H1 (cell line): Measurements from ENCODE around the gene MFAP5. TPM values are rescaled to one million over a fixed set of nuclear protein-coding genes. Genes with fewer than 3 reads are reported as not detected.

Experiments
- CTCF ChIA-PET: fragments of 300-600 bp; sonication (Branson Sonifier 250); formaldehyde crosslinking; loops from one replicate; lab custom pipeline; 2021; ENCODE audit not compliant: partially characterized antibody; lab: Charles Lee
- POLR2A ChIA-PET: fragments of 300-600 bp; sonication (Branson Sonifier 250); formaldehyde crosslinking; loops from one replicate; lab custom pipeline; 2021; ENCODE audit warnings: inconsistent platforms; ENCODE audit not compliant: partially characterized antibody; lab: Charles Lee
- DNase-seq, 2 experiments: peaks; one replicate each; pipeline versions ENCODE4 v3.0.0 to v3.0.0-alpha.2; 2010 to 2022; ENCODE audit warnings: low spot score in 2 of 2, low read depth in 1 of 2, mixed read lengths in 1 of 2
- FAIRE-seq: peaks from 2 replicates; lab custom pipeline; 2011; peaks lifted over from hg19 to GRCh38; lab: Jason Lieb, UNC
- H2AFZ ChIP-seq: 2 replicates; pipeline ENCODE4 v1.8.1; 2012; ENCODE audit warnings: low read length, inconsistent platforms
- H2AK5ac ChIP-seq: 2 replicates; pipeline ENCODE4 v1.6.1; 2013; ENCODE audit warnings: low read depth, low read length
- H2BK120ac ChIP-seq: replicated peaks from 2 replicates; pipeline ENCODE3; 2013; ENCODE audit warnings: low read depth, low read length, inconsistent platforms
- H2BK12ac ChIP-seq: 2 replicates; pipeline ENCODE4 v1.6.1; 2013; ENCODE audit warnings: low read depth, low read length
- H2BK15ac ChIP-seq: 2 replicates; pipeline ENCODE4 v1.6.1; 2013; ENCODE audit warnings: low read length
- H2BK20ac ChIP-seq: 2 replicates; pipeline ENCODE4 v1.6.1; 2013; ENCODE audit warnings: low read length
- H2BK5ac ChIP-seq: 2 replicates; pipeline ENCODE4 v1.6.1; 2013; ENCODE audit warnings: low read depth, low read length
- H3K14ac ChIP-seq: 2 replicates; pipeline ENCODE4 v1.6.1; 2013; ENCODE audit warnings: inconsistent platforms; ENCODE audit not compliant: insufficient read length
- H3K18ac ChIP-seq: 2 replicates; pipeline ENCODE4 v1.6.1; 2013; ENCODE audit warnings: low read length; ENCODE audit errors: extremely low read depth
- H3K23ac ChIP-seq: 2 replicates; pipeline ENCODE4 v1.6.1; 2013; ENCODE audit warnings: inconsistent platforms; ENCODE audit not compliant: insufficient read length
- H3K23me2 ChIP-seq: 2 replicates; pipeline ENCODE4 v1.6.1; 2013; ENCODE audit warnings: low read depth, low read length
- H3K27ac ChIP-seq: 2 replicates; pipeline ENCODE4 v1.6.1; 2011; ENCODE audit warnings: low read depth, low read length, inconsistent platforms
- H3K27me3 ChIP-seq, 4 experiments: replicated peaks in 1 of 4; 1 replicate in 1 of 4; 2 replicates in 3 of 4; pipeline versions ENCODE4 v1.6.1 to v1.8.1; 2011 to 2013; ENCODE audit warnings: low read length in 3 of 4, mild to moderate bottlenecking in 3 of 4, inconsistent platforms in 2 of 4, mixed read lengths in 2 of 4, moderate library complexity in 1 of 4; ENCODE audit not compliant: control insufficient read depth in 3 of 4, insufficient read depth in 3 of 4; ENCODE audit errors: extremely low read depth in 1 of 4
- H3K36me3 ChIP-seq, 4 experiments: 2 replicates each; pipeline versions ENCODE4 v1.6.1 to v1.8.1; 2011 to 2013; ENCODE audit warnings: mild to moderate bottlenecking in 4 of 4, low read length in 3 of 4, moderate library complexity in 2 of 4, control low read depth in 1 of 4, inconsistent platforms in 1 of 4; ENCODE audit not compliant: insufficient read depth in 4 of 4, control insufficient read depth in 2 of 4
- H3K4ac ChIP-seq: replicated peaks from 2 replicates; pipeline ENCODE3; 2013; ENCODE audit warnings: low read length, low read depth, mixed read lengths, inconsistent platforms; ENCODE audit not compliant: insufficient read length
- H3K4me1 ChIP-seq, 4 experiments: replicated peaks in 1 of 4; 1 replicate in 1 of 4; 2 replicates in 3 of 4; pipeline versions ENCODE4 v1.6.1 to v1.8.1; 2011 to 2013; ENCODE audit warnings: low read length in 3 of 4, inconsistent platforms in 2 of 4, mixed read lengths in 1 of 4; ENCODE audit not compliant: insufficient read depth in 4 of 4, control insufficient read depth in 3 of 4
- H3K4me2 ChIP-seq, 2 experiments: 2 replicates each; pipeline versions ENCODE4 v1.6.1 to v1.8.1; 2011 to 2013; ENCODE audit warnings: low read depth in 2 of 2, low read length in 2 of 2, control low read depth in 1 of 2, inconsistent platforms in 1 of 2, mild to moderate bottlenecking in 1 of 2; ENCODE audit not compliant: insufficient read depth in 1 of 2
- H3K4me3 ChIP-seq, 4 experiments: fragments of 200-600, 300-600 bp in 1 of 4; sonication (generic), shearing (Covaris generic), sonication (Bioruptor Twin) in 1 of 4; 2 replicates each; pipeline versions ENCODE4 v1.5.1 to v1.8.1; 2011 to 2016; ENCODE audit warnings: low read length in 4 of 4, low read depth in 3 of 4, control low read depth in 2 of 4, inconsistent platforms in 2 of 4, mild to moderate bottlenecking in 2 of 4, mixed read lengths in 1 of 4, moderate library complexity in 1 of 4; ENCODE audit not compliant: insufficient read depth in 2 of 4; ENCODE audit errors: extremely low read depth in 1 of 4
- H3K56ac ChIP-seq: replicated peaks from 2 replicates; pipeline ENCODE3; 2013; ENCODE audit warnings: low read depth, mild to moderate bottlenecking, mixed read lengths, low read length, inconsistent platforms; ENCODE audit not compliant: insufficient read length
- H3K79me1 ChIP-seq: 2 replicates; pipeline ENCODE4 v1.6.1; 2013; ENCODE audit warnings: low read depth, low read length, control low read depth
- H3K79me2 ChIP-seq, 2 experiments: 2 replicates each; pipeline versions ENCODE4 v1.6.1 to v1.8.1; 2012 to 2013; ENCODE audit warnings: low read length in 2 of 2, mild to moderate bottlenecking in 2 of 2, inconsistent platforms in 1 of 2; ENCODE audit not compliant: insufficient read depth in 2 of 2, control insufficient read depth in 1 of 2
- H3K9ac ChIP-seq, 4 experiments: replicated peaks in 1 of 4; 1 replicate in 1 of 4; 2 replicates in 3 of 4; pipeline versions ENCODE4 v1.6.1 to v1.8.1; 2011 to 2013; ENCODE audit warnings: low read depth in 3 of 4, low read length in 3 of 4, control low read depth in 2 of 4, mild to moderate bottlenecking in 2 of 4, moderate library complexity in 2 of 4, inconsistent platforms in 1 of 4; ENCODE audit errors: extremely low read depth in 1 of 4
- H3K9me3 ChIP-seq, 2 experiments: 2 replicates each; pipeline versions ENCODE4 v1.6.1 to v1.8.1; 2012 to 2013; ENCODE audit warnings: mild to moderate bottlenecking in 2 of 2, moderate library complexity in 2 of 2, control low read depth in 1 of 2, inconsistent platforms in 1 of 2, low read depth in 1 of 2, low read length in 1 of 2, mixed read lengths in 1 of 2; ENCODE audit not compliant: insufficient read depth in 2 of 2
- H4K20me1 ChIP-seq, 2 experiments: replicated peaks in 1 of 2; 2 replicates each; pipeline versions ENCODE3 to v1.8.1; 2011 to 2013; ENCODE audit warnings: inconsistent platforms in 2 of 2, low read length in 2 of 2, mild to moderate bottlenecking in 1 of 2; ENCODE audit not compliant: insufficient read depth in 2 of 2, control insufficient read depth in 1 of 2
- H4K5ac ChIP-seq: 2 replicates; pipeline ENCODE4 v1.6.1; 2013; ENCODE audit warnings: low read length, low read depth, mixed read lengths, inconsistent platforms; ENCODE audit not compliant: insufficient read length
- H4K8ac ChIP-seq: 2 replicates; pipeline ENCODE4 v1.8.0; 2013; ENCODE audit warnings: mild to moderate bottlenecking, moderate library complexity, low read length, inconsistent platforms; ENCODE audit not compliant: insufficient read depth; ENCODE audit errors: extremely low read depth
- H4K91ac ChIP-seq: replicated peaks from 2 replicates; pipeline ENCODE3; 2013; ENCODE audit warnings: low read length, mixed read lengths, inconsistent platforms; ENCODE audit not compliant: insufficient read length
- EGR1 ChIP-seq: IDR thresholded peaks from 2 replicates; pipeline ENCODE4 v1.6.1; 2011; ENCODE audit warnings: low read depth, low read length, borderline replicate concordance
- RNF2 ChIP-seq: fragments of 200-900, 300-1000 bp; sonication (generic); IDR thresholded peaks from 2 replicates; pipeline ENCODE4 v1.7.1; 2016; ENCODE audit warnings: borderline replicate concordance, low read depth, mild to moderate bottlenecking, antibody characterized with exemption, low read length; ENCODE audit not compliant: poor library complexity, severe bottlenecking; ENCODE audit errors: missing control alignments
- TEAD4 ChIP-seq: IDR thresholded peaks from 2 replicates; pipeline ENCODE4 v1.6.1; 2012; ENCODE audit warnings: low read depth, low read length, inconsistent platforms, mixed read lengths
- WGBS, 2 experiments: shearing (Covaris generic) in 1 of 2; methylation state at CpG; one replicate each; pipeline versions ENCODE4 v1.1.6 to v1.1.7; 2013 to 2015; ENCODE audit warnings: low lambda C conversion rate in 2 of 2, mixed read lengths in 2 of 2, inconsistent platforms in 1 of 2, low coverage in 1 of 2, missing lambda C conversion rate in 1 of 2; ENCODE audit not compliant: insufficient replicate concordance in 2 of 2, insufficient coverage in 1 of 2, insufficient read length in 1 of 2; ENCODE audit errors: extremely low coverage in 1 of 2, missing lambda C conversion rate in 1 of 2; 5-methylcytosine and 5-hydroxymethylcytosine counted together
- polyA plus RNA-seq, 7 experiments: library from polyadenylated mRNA; depleted of rRNA in 3 of 7; stranded (reverse) in 5 of 7; unstranded in 2 of 7; fragments of >200 nt in 5 of 7; fragments of 200-250 nt in 2 of 7; gene quantifications; 1 replicate in 5 of 7; 2 replicates in 1 of 7; 4 replicates in 1 of 7; pipeline versions ENCODE4 v1.2.1 to v1.2.3, GENCODE V29; 2011 to 2013; ENCODE audit warnings: missing spikeins in 2 of 7, mixed read lengths in 2 of 7
- total RNA-seq: library from RNA; stranded (reverse); fragmentation: NEBNext Ultra II Directional; extraction: Animal tissue kit (Norgen Biotek cat#: 25700); gene quantifications from 2 replicates; pipeline ENCODE4 v1.2.1, GENCODE V29; 2021

The MFAP5 gene
- total and polyA plus RNA-seq, 2 of the 8 experiments (the other 6 are each of a cell fraction or from before 2014, with no cell fraction given) = 0.60 to 0.86 TPM

DNA sequence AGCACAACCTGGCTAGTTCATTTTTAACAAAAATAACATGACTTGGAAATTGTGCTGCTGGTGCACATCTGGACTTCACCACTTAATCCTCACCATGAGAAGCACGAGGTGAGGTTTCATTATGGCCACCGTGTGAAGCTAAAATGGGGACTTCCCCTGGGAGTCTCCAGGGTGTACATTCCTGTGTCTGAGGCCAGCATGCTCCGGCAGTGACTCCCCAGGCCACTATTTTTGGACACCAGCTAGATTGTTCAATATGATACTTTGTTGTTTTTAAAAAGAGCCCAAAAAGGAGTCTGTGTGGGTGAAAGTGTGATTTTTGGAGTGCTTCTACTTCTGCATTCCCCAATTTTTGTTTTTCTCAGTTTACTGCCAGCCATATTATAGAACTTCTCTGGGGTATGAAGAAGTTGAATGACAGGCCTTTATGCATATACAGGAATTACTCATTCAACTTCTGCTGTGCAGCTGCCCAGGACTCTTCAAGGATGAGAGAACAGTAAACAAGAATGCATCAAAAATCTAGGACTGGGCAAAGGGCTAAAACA lies 33.1 kb downstream of the MFAP5 start:
- H2BK15ac ChIP-seq = no peak overlapping the region
- no peak overlapping the region for H3K27ac ChIP-seq
- no peak overlapping the region for H2AK5ac ChIP-seq
- ChIA-PET POLR2A (interaction anchor here (1.1 kb wide), 1 partner anchor 15 kb away, joined by 5 read pairs; no protein-coding TSS in a partner anchor), CTCF (interaction anchor here (3.3 kb wide), 1 partner anchor 19 kb away, joined by 21 read pairs; the partner anchor contains the start of gene AICDA)
- no peak for DNase-seq
- no peaks in the 10 kb centered on the region for H3K79me1 ChIP-seq
- H3K79me2 ChIP-seq = no peaks in the 10 kb centered on the region
- no peak overlapping the region for H3K4me2 ChIP-seq
- no peak overlapping the region for H3K18ac ChIP-seq
- H4K8ac ChIP-seq = no peak overlapping the region
- 86% methylated on average over 3 of the region's 3 CpGs; no CpG with 5 or more reads in 1 of the 2 experiments for whole genome bisulfite sequencing, 2 experiments
- H3K4me3 ChIP-seq = no peak overlapping the region
- TF ChIP-seq RNF2 (no peak), TEAD4 (no peak), EGR1 (no peak)
- TF ChIP-seq, all 59 proteins: peak for 0
- H3K9ac ChIP-seq = no peak overlapping the region
- H3K14ac ChIP-seq = no peak overlapping the region
- H3K27me3 ChIP-seq = no peaks in the 10 kb centered on the region; a peak in 1 of 7 replicates
- H2AFZ ChIP-seq = no peak overlapping the region
- no peak overlapping the region for H2BK20ac ChIP-seq
- no peak overlapping the region for H3K4ac ChIP-seq
- no peak overlapping the region for H2BK120ac ChIP-seq
- H2BK12ac ChIP-seq = no peak overlapping the region
- 0 out of 8 replicates have a peak, but pooled peaks cover 0 to 3% (median 0%) of the 10 kb centered on the region in 4 experiments for H3K36me3 ChIP-seq
- FAIRE-seq = no peak
- H3K9me3 ChIP-seq = peaks cover 0 to 4% of the 10 kb centered on the region in 2 experiments; a peak in 1 of 4 replicates
- no peak overlapping the region for H2BK5ac ChIP-seq
- no peak overlapping the region for H3K56ac ChIP-seq
- H4K20me1 ChIP-seq = no peaks in the 10 kb centered on the region
- H4K91ac ChIP-seq = no peak overlapping the region
- H3K23ac ChIP-seq = no peak overlapping the region
- no peaks in the 10 kb centered on the region for H3K4me1 ChIP-seq
- H3K23me2 ChIP-seq = no peaks in the 10 kb centered on the region
- H4K5ac ChIP-seq = no peak overlapping the region
